SIG-M5 treated with dmso at 0.1 percent for 504 hours (cell line): ENCODE results near the gene C1orf35.

Experiments used
- DNase-seq: peaks from one replicate; lab custom pipeline; 2025; ENCODE audit not compliant: unreplicated experiment; lab: John Stamatoyannopoulos, UW

C1orf35 gene

DNA sequence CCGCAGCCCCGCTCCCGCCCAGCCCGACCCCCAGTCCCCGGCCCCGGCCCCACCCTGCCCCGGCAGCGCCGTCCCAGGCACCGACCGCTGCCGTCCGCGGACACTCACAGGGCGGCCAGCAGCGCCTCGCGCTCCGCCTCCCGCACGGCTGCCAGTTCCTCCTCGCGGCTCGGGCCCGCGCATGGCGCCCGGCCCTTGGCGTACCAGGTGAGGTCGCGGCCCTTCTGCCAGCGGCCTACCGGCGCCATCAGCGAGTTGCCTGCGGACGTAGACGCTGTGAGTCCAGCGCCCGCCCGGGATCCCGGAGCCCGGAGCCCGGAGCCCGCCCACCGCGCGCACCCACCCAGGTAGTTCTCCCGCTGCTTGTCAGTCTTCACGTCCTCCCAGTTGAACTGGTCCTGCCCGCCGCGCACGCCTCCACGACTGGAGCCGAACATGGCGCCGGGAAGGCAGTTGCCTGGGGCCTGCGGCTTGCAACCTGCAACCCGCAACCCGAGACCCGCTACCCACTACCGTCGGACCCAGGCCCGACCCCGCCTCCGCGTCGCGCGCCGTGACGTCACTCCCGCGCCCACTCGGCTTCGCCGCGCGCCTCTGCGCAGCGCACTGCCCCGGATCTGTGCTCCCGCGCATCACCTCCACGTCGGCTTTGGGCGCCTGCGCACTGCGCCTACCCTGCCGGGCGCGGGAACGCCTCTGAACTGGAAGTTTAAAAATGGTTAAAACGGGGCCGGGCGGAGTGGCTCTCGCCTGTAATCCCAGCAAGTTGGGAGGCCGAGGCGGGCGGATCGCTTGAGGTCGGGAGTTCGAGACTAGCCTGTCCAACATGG is at the start of gene C1orf35:
C1orf35 (minus strand) TSS at position 535 of the 830 bp plus-strand sequence; CDS start at position 437, 98 bp downstream.
- DNase-seq, result peak; percentile 94

DNA sequence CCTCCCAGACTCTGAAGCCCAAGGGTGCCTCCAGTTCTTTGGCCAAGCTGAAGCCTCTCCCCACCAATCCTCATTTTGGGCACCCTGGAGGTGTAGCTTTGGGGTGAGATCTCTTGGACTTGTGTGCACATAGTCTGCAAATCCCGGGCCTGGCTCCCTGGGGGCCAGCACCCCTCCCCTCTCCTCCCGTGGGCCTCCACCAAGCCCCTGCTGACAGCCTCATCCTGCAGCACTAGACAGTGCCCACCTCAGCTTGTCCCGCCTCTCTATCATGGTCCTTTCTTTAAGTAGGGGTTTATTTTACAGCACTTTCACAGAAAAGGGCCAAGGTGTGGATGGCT is 49.8 kb upstream of the C1orf35 start:
- no peak for DNase-seq

DNA sequence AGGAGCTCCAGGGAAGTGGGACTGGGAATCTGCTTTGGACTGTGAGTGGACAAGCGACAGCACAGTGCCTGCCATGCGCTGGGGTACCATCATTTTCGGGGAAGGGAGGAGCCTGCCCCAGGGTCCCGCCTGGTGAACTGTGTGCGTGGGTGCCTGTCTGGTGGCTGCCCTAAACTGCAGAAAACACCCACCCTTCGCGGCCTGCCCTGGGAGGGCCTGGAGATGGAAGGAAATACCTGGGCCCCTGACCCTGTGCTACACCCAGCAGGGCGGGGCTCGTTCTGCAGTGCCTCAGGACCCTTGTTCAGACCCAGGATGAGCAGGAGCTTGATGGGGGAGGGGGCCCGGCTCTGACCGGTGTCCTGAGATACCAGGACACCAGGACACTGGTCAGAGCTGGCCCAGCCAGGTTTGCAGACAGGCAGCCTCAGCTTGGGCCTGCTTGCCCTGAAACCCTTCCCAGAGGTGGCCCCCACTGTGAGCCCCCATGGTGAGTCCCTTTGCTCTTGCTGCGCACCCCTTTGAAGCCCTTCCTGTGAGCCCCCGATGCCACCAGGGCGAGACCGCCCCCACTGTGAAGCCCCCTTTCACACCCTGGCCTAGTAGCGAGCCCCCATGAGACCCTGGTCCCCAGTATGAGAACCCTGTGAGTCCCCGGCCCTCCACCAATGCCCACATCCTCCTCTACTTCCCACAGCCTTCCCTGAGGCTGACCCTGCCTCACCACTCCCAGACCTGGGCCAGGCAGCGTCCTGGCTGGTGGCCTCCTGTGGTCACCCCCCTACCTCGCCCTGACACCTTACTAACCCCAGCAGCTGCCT is 49.2 kb upstream of the C1orf35 start:
- no peak for DNase-seq

DNA sequence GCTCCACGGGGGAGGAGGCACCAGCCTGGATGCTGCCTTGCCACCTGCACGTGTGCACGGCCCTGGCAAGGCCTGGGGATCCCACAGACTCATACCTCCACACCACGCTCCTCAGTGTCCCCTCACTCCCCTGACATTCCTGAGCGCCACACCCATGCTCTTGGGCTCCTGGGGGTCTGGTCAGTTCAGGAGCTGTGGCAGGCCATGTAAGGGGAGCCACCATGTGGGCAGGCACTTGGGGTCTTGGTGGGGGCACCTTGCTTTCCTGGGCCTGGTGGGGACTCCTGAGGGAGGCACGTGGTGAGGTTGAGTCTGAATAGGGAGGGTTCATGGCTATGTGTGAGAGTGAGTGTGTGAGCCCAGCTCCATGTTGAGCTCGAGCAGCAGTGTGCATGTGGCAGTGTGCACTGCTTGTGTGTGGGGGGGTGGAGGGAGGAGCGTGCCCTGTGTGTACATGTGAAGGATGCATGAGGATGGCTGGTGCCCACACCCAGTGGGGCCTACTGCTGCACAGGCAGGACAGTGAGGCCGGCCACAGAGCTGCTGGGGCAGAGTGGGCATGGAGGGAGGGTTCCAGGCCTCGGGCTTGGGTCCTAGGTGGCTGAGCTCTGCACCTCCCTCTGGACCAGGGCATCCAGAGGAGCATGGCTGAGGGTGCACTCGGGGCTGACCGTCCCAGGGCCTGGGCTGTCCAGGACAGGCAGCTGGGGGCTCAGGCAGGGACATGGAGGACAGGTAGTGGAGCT is 48.2 kb upstream of the C1orf35 start:
- no peak for DNase-seq

DNA sequence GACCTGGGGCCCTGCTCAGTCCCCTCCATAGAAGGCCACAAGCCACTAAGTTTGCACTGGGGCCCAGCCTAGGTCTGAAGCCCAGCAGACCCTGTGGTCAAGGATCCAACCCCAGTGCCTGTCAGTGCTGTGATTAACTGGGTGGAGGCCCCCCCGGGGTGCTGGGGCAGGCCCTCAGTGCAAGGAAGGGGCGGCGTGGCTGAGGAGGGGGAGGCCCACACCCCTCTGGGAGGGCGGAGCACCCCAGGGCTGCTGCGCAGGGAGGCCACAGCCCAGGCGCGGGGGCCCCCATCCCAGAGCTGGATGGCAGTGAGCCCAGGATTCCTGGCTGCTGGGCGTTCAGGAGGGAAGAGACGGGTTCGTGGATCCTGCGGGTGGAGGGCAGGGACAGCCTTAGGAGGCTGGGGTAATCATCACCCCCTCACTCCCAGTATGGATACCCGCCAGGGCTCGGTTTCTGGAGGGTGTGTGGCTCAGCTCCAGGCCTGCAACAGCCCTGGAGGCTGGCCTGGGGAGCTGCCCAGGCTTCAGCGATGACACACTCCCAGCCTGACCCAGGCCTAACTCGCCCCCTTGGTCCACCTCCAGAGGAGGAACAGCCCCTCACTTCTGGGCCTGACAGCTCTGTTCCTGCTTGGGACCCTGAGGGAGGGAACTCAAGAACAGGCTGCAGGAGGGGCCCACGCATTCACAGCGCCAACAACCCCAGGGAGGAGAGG is 47.5 kb upstream of the C1orf35 start:
- DNase-seq, result no peak

DNA sequence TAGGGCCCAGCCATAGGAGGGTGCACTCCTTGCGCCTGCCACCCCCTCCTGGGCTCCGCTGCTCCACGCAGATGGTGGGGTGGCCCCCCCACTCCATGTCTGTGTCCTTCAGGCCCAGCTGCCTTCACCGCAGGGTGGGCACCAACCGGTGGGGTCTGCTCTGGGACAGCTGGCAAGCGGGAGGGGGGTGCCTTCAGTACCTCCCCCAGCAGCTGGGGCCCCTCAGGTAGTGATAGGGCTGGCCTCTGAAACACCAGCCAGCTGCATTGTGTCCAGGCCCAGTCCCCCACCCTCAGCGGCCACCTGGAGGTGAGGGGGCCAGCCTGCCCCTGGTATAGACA is 47.0 kb upstream of the C1orf35 start:
- DNase-seq, result no peak

DNA sequence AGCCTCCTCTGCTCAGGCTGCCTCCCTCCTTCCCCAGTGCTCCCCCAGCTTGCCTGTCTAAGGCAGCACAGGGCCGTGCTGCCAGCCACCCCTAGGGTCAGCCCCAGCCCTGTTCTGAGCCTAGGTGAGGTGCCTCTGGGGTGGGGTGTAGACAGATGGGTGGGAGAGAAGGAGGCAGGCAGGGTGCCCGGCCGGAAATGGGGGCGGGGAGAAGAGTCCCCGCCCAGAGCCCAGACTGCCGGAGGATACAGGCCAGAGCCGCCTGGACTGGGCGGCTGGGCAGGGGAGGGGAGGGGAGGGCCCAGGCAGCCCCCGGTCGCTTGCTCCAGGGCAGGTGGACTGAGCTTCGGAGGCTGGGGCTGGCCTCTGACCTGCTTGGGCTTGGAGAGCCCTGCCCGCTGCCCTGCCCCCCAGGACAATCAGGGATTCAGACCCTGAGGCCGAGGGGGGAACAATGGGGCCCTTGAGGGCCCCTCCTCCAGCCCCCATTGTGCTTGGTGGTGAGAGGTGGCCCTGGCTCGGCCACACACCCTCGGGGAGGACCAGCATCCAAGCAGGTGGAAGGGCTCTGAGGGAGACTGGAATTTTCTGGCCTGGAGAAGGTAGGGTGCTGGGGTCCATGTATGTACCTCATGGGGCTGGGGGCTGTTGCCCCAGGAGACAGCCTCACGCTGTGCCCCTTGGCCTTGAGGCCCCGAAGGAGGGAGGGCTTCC is 46.4 kb upstream of the C1orf35 start, which contains the start of gene GJC2:
GJC2 (plus strand) TSS at position 525 of the 714 bp plus-strand sequence. CDS start 7,829 bp downstream, outside the sequence.
- DNase-seq, result no peak

DNA sequence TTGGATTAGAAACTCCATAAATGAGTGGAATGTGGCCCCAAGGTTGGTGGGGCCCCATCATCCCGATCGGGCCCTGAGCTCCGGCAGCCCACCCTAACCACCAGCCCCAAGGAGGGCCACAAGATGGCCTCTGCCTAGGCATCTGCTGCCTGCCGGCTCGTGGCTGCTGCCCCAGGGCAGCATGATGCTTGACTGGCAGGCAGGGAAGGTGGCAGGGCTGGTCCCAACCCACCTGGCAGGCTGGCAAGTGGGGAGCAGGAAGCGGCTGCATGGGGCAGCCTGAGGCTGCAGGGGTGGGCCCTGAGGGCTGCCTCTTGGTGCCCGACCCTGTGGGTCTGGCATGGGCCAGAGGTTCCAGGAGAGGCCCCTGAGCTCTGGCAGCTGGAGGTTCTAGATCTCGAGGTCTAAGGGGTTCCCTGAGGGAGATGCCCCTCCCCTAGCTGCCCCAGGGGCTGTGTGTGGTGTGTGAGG is 45.8 kb upstream of the C1orf35 start:
- DNase-seq, result no peak

DNA sequence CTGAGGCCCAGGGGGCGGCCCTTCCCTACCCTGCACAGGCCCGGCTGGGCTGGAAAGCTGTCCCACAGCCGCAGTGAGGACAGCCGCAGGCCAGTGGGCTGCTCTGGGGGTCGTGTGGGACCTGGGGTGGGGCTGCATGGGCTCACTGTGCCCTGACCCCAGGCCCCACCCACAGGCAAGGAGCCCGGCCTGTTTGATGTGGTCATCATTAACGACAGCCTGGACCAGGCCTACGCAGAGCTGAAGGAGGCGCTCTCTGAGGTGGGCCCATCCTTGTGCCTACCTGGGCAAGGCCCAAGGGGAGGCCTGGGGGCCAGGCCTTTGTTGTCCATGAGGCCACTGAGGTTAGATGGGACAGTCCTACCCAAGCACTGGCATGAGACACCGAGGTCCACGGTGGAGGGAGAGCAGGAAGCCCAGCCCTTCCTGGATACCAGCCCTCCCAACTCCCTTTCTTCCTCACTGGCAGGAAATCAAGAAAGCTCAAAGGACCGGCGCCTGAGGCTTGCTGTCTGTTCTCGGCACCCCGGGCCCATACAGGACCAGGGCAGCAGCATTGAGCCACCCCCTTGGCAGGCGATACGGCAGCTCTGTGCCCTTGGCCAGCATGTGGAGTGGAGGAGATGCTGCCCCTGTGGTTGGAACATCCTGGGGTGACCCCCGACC is 45.2 kb upstream of the C1orf35 start:
- no peak for DNase-seq

DNA sequence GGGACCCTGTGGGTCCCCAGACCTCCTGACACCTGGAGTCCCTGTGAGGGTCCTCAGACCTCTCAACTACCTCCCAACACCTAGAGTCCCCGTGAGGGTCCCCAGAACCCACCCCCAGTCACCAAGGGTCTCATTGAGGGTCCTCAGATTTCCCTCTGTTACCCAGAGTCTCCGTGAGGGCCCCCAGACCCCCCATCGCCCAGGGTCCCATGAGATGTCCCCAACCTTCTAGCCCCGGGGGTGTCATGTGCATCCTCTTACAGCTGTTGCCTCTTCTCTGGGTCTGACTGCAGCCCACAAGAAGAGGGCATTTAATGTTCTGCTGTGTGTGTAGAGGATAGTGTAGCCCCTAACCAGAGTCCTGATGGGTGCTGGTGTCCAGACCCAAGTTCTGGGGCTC is 44.6 kb upstream of the C1orf35 start:
- DNase-seq, result no peak

DNA sequence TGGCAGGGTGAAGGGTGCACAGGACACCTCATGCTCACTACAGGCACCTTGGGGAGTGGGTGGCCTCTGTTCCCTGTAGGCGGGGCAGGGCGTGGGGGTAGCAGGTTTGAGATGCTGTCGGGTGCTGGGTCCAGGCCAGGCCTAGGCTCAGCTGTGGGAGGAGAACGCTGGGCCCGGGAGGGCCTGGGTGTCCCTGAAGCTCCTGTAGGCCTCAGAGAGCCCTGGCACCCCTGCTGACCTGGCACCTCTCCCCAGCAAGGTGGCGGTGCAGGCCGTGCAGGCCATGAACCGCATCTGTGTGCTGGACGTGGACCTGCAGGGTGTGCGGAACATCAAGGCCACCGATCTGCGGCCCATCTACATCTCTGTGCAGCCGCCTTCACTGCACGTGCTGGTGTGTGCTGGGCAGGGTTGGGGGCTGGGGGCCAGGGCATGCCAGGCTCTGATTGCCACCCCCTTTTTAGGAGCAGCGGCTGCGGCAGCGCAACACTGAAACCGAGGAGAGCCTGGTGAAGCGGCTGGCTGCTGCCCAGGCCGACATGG is 44.1 kb upstream of the C1orf35 start:
- no peak for DNase-seq

- DNase-seq, result no peak
Measured at GRCh38 chr1:228146417-228147150, 43.5 kb upstream of the C1orf35 start.

DNA sequence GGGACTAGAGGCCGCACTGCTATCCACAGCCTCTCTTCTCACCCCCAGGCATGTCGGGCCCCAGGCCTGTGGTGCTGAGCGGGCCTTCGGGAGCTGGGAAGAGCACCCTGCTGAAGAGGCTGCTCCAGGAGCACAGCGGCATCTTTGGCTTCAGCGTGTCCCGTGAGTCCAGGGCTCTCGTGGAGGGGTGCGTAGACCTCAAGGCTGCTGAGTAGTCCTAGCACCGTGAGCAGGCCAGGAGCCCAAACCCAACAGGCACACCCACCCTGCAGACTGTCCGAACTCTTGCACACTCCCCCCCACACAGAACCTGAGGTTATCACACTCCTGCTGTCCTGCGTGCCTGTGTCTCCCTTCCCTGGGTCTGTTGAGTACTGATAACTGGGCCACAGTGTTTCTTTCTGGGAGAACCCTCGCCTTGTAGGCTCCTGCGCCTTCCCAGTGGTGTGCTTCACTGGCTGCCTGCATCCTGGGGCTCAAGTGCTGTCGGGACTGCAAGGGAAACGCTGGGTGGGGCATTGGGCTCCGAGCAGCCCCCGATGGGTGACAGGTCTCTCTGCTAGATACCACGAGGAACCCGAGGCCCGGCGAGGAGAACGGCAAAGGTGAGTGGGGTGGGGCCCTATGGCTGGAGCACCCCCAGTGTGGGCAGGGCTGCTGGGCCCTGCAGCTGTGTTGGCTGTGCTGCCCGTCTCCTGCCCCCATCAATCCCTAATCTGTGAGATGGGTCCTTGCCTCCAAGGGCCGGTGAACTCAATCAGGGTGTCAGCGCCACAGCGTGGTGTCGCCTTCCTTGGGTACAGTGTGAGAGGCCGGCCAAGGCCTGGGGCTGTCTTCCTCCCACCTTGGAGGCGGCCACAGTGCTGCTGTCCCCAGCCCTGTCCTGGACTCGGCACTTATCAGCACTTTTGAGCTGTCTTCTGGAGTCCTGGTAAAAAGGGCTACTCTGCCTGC is 42.6 kb upstream of the C1orf35 start:
- DNase-seq, result no peak

GRCh38 chr1:228144993-228145343 is 41.8 kb upstream of the C1orf35 start:
- no peak for DNase-seq

GRCh38 chr1:228144193-228144992 is 41.3 kb upstream of the C1orf35 start:
- DNase-seq, result no peak

- DNase-seq, result no peak
Measured at GRCh38 chr1:228143480-228144192, 40.5 kb upstream of the C1orf35 start.
